IMR-90 (cell line): ENCODE results near the gene INPP5A. TPM values are rescaled to one million over a fixed set of nuclear protein-coding genes. Genes with fewer than 3 reads are reported as not detected.

ENCODE experiments used
- ATAC-seq: fragments of 200-7000 bp; cut with Tn5 transposase; 2 replicates; pipeline ENCODE4 v1.9.1; 2020; ENCODE audit warnings: low read depth, mild to moderate bottlenecking, moderate library complexity
- BruUV-seq: library from RNA; stranded (reverse); fragments of 400-500 nt; replicated peaks from 2 replicates; lab custom pipeline; 2021; lab: Mats Ljungman, UMichigan
- CTCF ChIA-PET: fragments of 300-600 bp; formaldehyde crosslinking; extraction: SDS; loops from one replicate; lab custom pipeline; 2021; ENCODE audit warnings: antibody characterized with exemption; lab: Yijun Ruan, JAX
- POLR2A ChIA-PET: fragments of 300-600 bp; sonication (Branson Sonifier 250); formaldehyde crosslinking; loops from one replicate; lab custom pipeline; 2022; ENCODE audit warnings: antibody characterized with exemption; ENCODE audit not compliant: unreplicated experiment; lab: Charles Lee
- DNase-seq: peaks from one replicate; pipeline ENCODE4 v3.0.0; 2013
- H2AFZ ChIP-seq: replicated peaks from 2 replicates; pipeline ENCODE3; 2013; ENCODE audit warnings: low read length, mild to moderate bottlenecking; ENCODE audit not compliant: poor library complexity
- H2AK5ac ChIP-seq: 2 replicates; pipeline ENCODE4 v1.6.1; 2013; ENCODE audit warnings: low read depth, low read length, inconsistent platforms
- H2AK9ac ChIP-seq: replicated peaks from 2 replicates; pipeline ENCODE3; 2013; ENCODE audit warnings: mild to moderate bottlenecking, low read depth, low read length, moderate library complexity; ENCODE audit not compliant: poor library complexity
- H2BK120ac ChIP-seq: 2 replicates; pipeline ENCODE4 v1.6.1; 2013; ENCODE audit warnings: low read depth, low read length, inconsistent platforms
- H2BK15ac ChIP-seq: 3 replicates; pipeline ENCODE4 v1.6.1; 2013; ENCODE audit warnings: low read depth, low read length, inconsistent platforms
- H2BK20ac ChIP-seq: 2 replicates; pipeline ENCODE4 v1.6.1; 2013; ENCODE audit warnings: low read depth, mild to moderate bottlenecking, inconsistent platforms, low read length, moderate library complexity
- H2BK5ac ChIP-seq: 2 replicates; pipeline ENCODE4 v1.6.1; 2013; ENCODE audit warnings: mild to moderate bottlenecking, low read depth, low read length, inconsistent platforms; ENCODE audit not compliant: poor library complexity, severe bottlenecking
- H3K14ac ChIP-seq: replicated peaks from 2 replicates; pipeline ENCODE4 v1.6.1; 2013; ENCODE audit warnings: low read depth, low read length, inconsistent platforms
- H3K18ac ChIP-seq: 2 replicates; pipeline ENCODE4 v1.6.1; 2013; ENCODE audit warnings: low read depth, low read length, control low read depth
- H3K23ac ChIP-seq: 2 replicates; pipeline ENCODE4 v1.6.1; 2013; ENCODE audit warnings: low read depth, low read length, inconsistent platforms
- H3K27ac ChIP-seq: 2 replicates; pipeline ENCODE4 v1.5.1; 2013; ENCODE audit warnings: mild to moderate bottlenecking, control low read depth, low read length; ENCODE audit not compliant: insufficient read depth
- H3K27me3 ChIP-seq: 2 replicates; pipeline ENCODE4 v1.6.1; 2013; ENCODE audit warnings: low read length; ENCODE audit not compliant: control insufficient read depth, insufficient read depth
- H3K36me3 ChIP-seq: 2 replicates; pipeline ENCODE4 v1.6.1; 2013; ENCODE audit warnings: low read length, mixed read lengths; ENCODE audit not compliant: control insufficient read depth, insufficient read depth
- H3K4ac ChIP-seq: 2 replicates; pipeline ENCODE4 v1.6.1; 2013; ENCODE audit warnings: low read depth, low read length, inconsistent platforms
- H3K4me1 ChIP-seq: 2 replicates; pipeline ENCODE4 v1.6.1; 2013; ENCODE audit warnings: low read length, mixed read lengths; ENCODE audit not compliant: control insufficient read depth, insufficient read depth
- H3K4me2 ChIP-seq: 2 replicates; pipeline ENCODE4 v1.6.1; 2013; ENCODE audit warnings: low read depth, mild to moderate bottlenecking, control low read depth, low read length, moderate library complexity
- H3K4me3 ChIP-seq: 2 replicates; pipeline ENCODE4 v1.5.1; 2013; ENCODE audit warnings: low read depth, mild to moderate bottlenecking, control low read depth, low read length, moderate library complexity; ENCODE audit not compliant: insufficient read depth
- H3K56ac ChIP-seq: 2 replicates; pipeline ENCODE4 v1.6.1; 2013; ENCODE audit warnings: low read length, inconsistent platforms; ENCODE audit not compliant: insufficient read depth; ENCODE audit errors: extremely low read depth
- H3K79me1 ChIP-seq, 2 experiments: 2 replicates each; pipeline ENCODE4 v1.6.1; 2013; ENCODE audit warnings: low read length in 2 of 2, inconsistent platforms in 1 of 2, low read depth in 1 of 2
- H3K9ac ChIP-seq: 2 replicates; pipeline ENCODE4 v1.6.1; 2013; ENCODE audit warnings: low read depth, low read length, control low read depth
- H3K9me1 ChIP-seq: 2 replicates; pipeline ENCODE4 v1.6.1; 2013; ENCODE audit warnings: low read length, inconsistent platforms; ENCODE audit not compliant: insufficient read depth
- H3K9me3 ChIP-seq: 2 replicates; pipeline ENCODE4 v1.6.1; 2013; ENCODE audit warnings: low read length; ENCODE audit not compliant: control insufficient read depth, insufficient read depth
- H4K20me1 ChIP-seq: 2 replicates; pipeline ENCODE4 v1.6.1; 2013; ENCODE audit warnings: low read length, inconsistent platforms; ENCODE audit not compliant: insufficient read depth
- H4K5ac ChIP-seq: 2 replicates; pipeline ENCODE4 v1.6.1; 2013; ENCODE audit warnings: mild to moderate bottlenecking, low read depth, low read length, control low read depth
- H4K8ac ChIP-seq, 2 experiments: 2 replicates each; pipeline ENCODE4 v1.6.1; 2013; ENCODE audit warnings: low read depth in 2 of 2, low read length in 2 of 2, control low read depth in 1 of 2, inconsistent platforms in 1 of 2
- H4K91ac ChIP-seq: 2 replicates; pipeline ENCODE4 v1.6.1; 2013; ENCODE audit warnings: low read depth, low read length, inconsistent platforms; ENCODE audit not compliant: insufficient read depth
- BHLHE40 ChIP-seq: fragments of 150-350 bp; IDR thresholded peaks from 2 replicates; pipeline ENCODE4 v1.6.1; 2016; ENCODE audit warnings: mild to moderate bottlenecking, low read depth, low read length
- CHD1 ChIP-seq: IDR thresholded peaks from 2 replicates; pipeline ENCODE4 v1.6.1; 2012; ENCODE audit warnings: low read depth, low read length, improper control_type of control experiment
- CTCF ChIP-seq: conservative IDR thresholded peaks from 2 replicates; pipeline ENCODE4 v1.5.1; 2012; ENCODE audit warnings: mild to moderate bottlenecking, low read depth, low read length, improper control_type of control experiment
- ELK1 ChIP-seq: fragments of 150-350 bp; IDR thresholded peaks from 2 replicates; pipeline ENCODE4 v1.6.1; 2016; ENCODE audit warnings: low read depth, mild to moderate bottlenecking, low read length, moderate library complexity, borderline replicate concordance
- FOS ChIP-seq: fragments of 150-350 bp; IDR thresholded peaks from 2 replicates; pipeline ENCODE4 v1.6.1; 2016; ENCODE audit warnings: low read depth, low read length
- MAZ ChIP-seq: IDR thresholded peaks from 2 replicates; pipeline ENCODE4 v1.6.1; 2012; ENCODE audit warnings: low read depth, mild to moderate bottlenecking, low read length, improper control_type of control experiment, moderate library complexity, borderline replicate concordance
- POLR2A ChIP-seq: IDR thresholded peaks from 2 replicates; pipeline ENCODE4 v1.6.1; 2012; ENCODE audit warnings: mild to moderate bottlenecking, low read depth, low read length
- RAD21 ChIP-seq: IDR thresholded peaks from 2 replicates; pipeline ENCODE4 v1.6.1; 2012; ENCODE audit warnings: low read length, improper control_type of control experiment
- RFX5 ChIP-seq: IDR thresholded peaks from 2 replicates; pipeline ENCODE4 v1.8.0; 2012; ENCODE audit warnings: low read depth, mild to moderate bottlenecking, low read length, moderate library complexity
- SMC3 ChIP-seq: fragments of 150-350 bp; IDR thresholded peaks from 2 replicates; pipeline ENCODE4 v1.6.1; 2016; ENCODE audit warnings: low read depth, mild to moderate bottlenecking, antibody characterized with exemption, low read length, moderate library complexity
- USF2 ChIP-seq: fragments of 150-350 bp; IDR thresholded peaks from 2 replicates; pipeline ENCODE4 v1.6.1; 2017; ENCODE audit warnings: mild to moderate bottlenecking, antibody characterized with exemption, low read length, low read depth
- WGBS, 2 experiments: methylation state at CpG; one replicate each; pipeline versions ENCODE4 v1.1.5 to v1.1.7; 2013; ENCODE audit warnings: missing lambda C conversion rate in 2 of 2; ENCODE audit not compliant: insufficient read length in 1 of 2; ENCODE audit errors: extremely low coverage in 2 of 2; 5-methylcytosine and 5-hydroxymethylcytosine counted together
- dilution Hi-C: fragments of 300-500 bp; cut with HindIII; formaldehyde crosslinking; loops from one replicate; pipeline ENCODE4 v1.14.3; 2018; ENCODE audit warnings: low sequenced_read_pairs; ENCODE audit not compliant: unreplicated experiment
- in situ Hi-C: fragments of 300-500 bp; cut with MboI; formaldehyde crosslinking; loops from 3 replicates; pipeline ENCODE4 v1.14.3; 2019; ENCODE audit warnings: low sequenced_read_pairs, inconsistent platforms, mixed read lengths
- intact Hi-C: fragments of 100-400 bp; cut with micrococcal nuclease; formaldehyde crosslinking; loops from 2 replicates; pipeline ENCODE4 v1.10.0; 2022
- polyA plus RNA-seq, 3 experiments: library from polyadenylated mRNA; depleted of rRNA; stranded (reverse); fragments of >200 nt; gene quantifications; 2 replicates each; pipeline ENCODE4 v1.2.3, GENCODE V29; 2012; ENCODE audit warnings: low replicate concordance in 1 of 3
- total RNA-seq: library from RNA; depleted of rRNA; stranded (reverse); fragments of >200 nt; gene quantifications from 2 replicates; pipeline ENCODE4 v1.2.3, GENCODE V29; 2012

Gene INPP5A
- total and polyA plus RNA-seq, 2 of the 4 experiments (the other 2 are of a cell fraction), result 21.4 to 36.7 TPM

- TF ChIP-seq USF2 (no peak), SMC3 (no peak), RAD21 (no peak), FOS (no peak), BHLHE40 (no peak)
These were observed 9.9 kb downstream of the INPP5A start (continued) for GRCh38 chr10:132547421-132547861.

- H3K14ac ChIP-seq, result no peak overlapping the region
- no peak overlapping the region for H3K18ac ChIP-seq
- no peaks in the 10 kb centered on the region for H3K36me3 ChIP-seq
- H4K8ac ChIP-seq, result no peak overlapping the region
- WGBS, 2 experiments, result 92% methylated on average over 7 of the region's 28 CpGs; no CpG with 5 or more reads in 1 of the 2 experiments
- dilution Hi-C loops, result no loop called here
- peaks cover 83% of the 10 kb centered on the region for H4K20me1 ChIP-seq
- H4K5ac ChIP-seq, result no peak overlapping the region
- no peak overlapping the region for H3K4ac ChIP-seq
- in situ Hi-C loops, result no loop called here
- H3K4me2 ChIP-seq, result no peak overlapping the region
- H3K79me1 ChIP-seq, result peaks cover 16 to 71% of the 10 kb centered on the region in 2 experiments
- no peak overlapping the region for H2BK5ac ChIP-seq
- no TSS peak for BruUV-seq
- no peak for ATAC-seq
- H2AK9ac ChIP-seq, result no peak overlapping the region
- H3K4me3 ChIP-seq, result no peak overlapping the region
- no peak overlapping the region for H2AFZ ChIP-seq
- no peak overlapping the region for H2AK5ac ChIP-seq
- no peak overlapping the region for H3K9ac ChIP-seq
- no peak overlapping the region for H3K27ac ChIP-seq
- H2BK20ac ChIP-seq, result no peak overlapping the region
- no peaks in the 10 kb centered on the region for H3K9me3 ChIP-seq
- H2BK15ac ChIP-seq, result no peak overlapping the region
- no peaks in the 10 kb centered on the region for H3K4me1 ChIP-seq
- intact Hi-C loops, result no loop called here
- ChIA-PET CTCF (no interaction called here), POLR2A (no interaction called here)
- no peak overlapping the region for H4K91ac ChIP-seq
- no peak for DNase-seq
- H2BK120ac ChIP-seq, result no peak overlapping the region
- peaks cover 6% of the 10 kb centered on the region; the same call in 1 of the 2 replicates for H3K9me1 ChIP-seq
- H3K56ac ChIP-seq, result no peak overlapping the region
- H3K27me3 ChIP-seq, result no peaks in the 10 kb centered on the region
- no peak overlapping the region for H3K23ac ChIP-seq
- no peak for TF ChIP-seq MAZ
- TF ChIP-seq ELK1, result no peak
- TF ChIP-seq POLR2A, result no peak
- TF ChIP-seq RAD21, result no peak
- TF ChIP-seq CHD1, result no peak
- TF ChIP-seq USF2, result no peak
- no peak for TF ChIP-seq CTCF
- no peak for TF ChIP-seq BHLHE40
- no peak for TF ChIP-seq RFX5
- TF ChIP-seq FOS, result no peak
These were observed 10.7 kb downstream of the INPP5A start for GRCh38 chr10:132548106-132548823.
